K562 (cell line): Measurements from ENCODE around the gene CRACDL.

Experiments used
- BRD4 ChIP-seq: fragments of 200-600 bp; sonication (generic); IDR thresholded peaks from 2 replicates; pipeline ENCODE4 v1.6.1; 2017; ENCODE audit warnings: inconsistent platforms
- CREB3 ChIP-seq: fragments of 450-650 bp; conservative IDR thresholded peaks from 2 replicates; pipeline ENCODE4 v1.6.1; 2016; ENCODE audit warnings: missing genetic modification characterization, low read depth, mild to moderate bottlenecking, missing compliant biosample characterization, moderate library complexity
- EP300 ChIP-seq: IDR thresholded peaks from 2 replicates; pipeline ENCODE4 v1.6.1; 2012; ENCODE audit warnings: low read length, improper control_type of control experiment
- RAD51 ChIP-seq: fragments of 450-650 bp; IDR thresholded peaks from 2 replicates; pipeline ENCODE4 v1.7.1; 2016; ENCODE audit warnings: low read depth, mild to moderate bottlenecking, borderline replicate concordance
- SIN3A ChIP-seq, 2 experiments: fragments of 150-350 bp in 1 of 2; IDR thresholded peaks; 2 replicates each; pipeline ENCODE4 v1.6.1; 2011 to 2016; ENCODE audit warnings: borderline replicate concordance in 2 of 2, low read depth in 2 of 2, low read length in 2 of 2, mild to moderate bottlenecking in 2 of 2, moderate library complexity in 2 of 2; ENCODE audit not compliant: control insufficient read depth in 1 of 2
- XRCC5 ChIP-seq: fragments of 200-400 bp; formaldehyde crosslinking; IDR thresholded peaks from 2 replicates; pipeline ENCODE4 v1.6.1; 2017; ENCODE audit warnings: low read depth, mild to moderate bottlenecking, low read length

- TF ChIP-seq EP300 (no peak), BRD4 (no peak), CREB3 (tag) (no peak), SIN3A (IDR thresholded peaks at IDR 0.05; ENCODE audit: borderline replicate concordance in 2 of 2, control insufficient read depth in 1 of 2, low read depth in 2 of 2, low read length in 2 of 2) (no peak), RAD51 (no peak), XRCC5 (no peak)
These were observed 37.6 kb downstream of the CRACDL start for GRCh38 chr2:98898423-98898841.
